ENCODE data around the gene ALX4. TPM values are rescaled to one million over a fixed set of nuclear protein-coding genes. Genes with fewer than 3 reads are reported as not detected.

The ALX4 gene
- total RNA-seq, 4 donors from 2014 or later: 0.10 to 0.11 TPM; not detected in 2

GRCh38 chr11:44333271-44334218, 23.6 kb upstream of the ALX4 start:
- WGBS, 2 donors: 86 to 90% methylated on average over 11 to 13 of the region's 14 CpGs
- H3K27me3 ChIP-seq: peaks cover 8% of the 10 kb centered on the region
- H3K36me3 ChIP-seq: no peaks in the 10 kb centered on the region

GRCh38 chr11:44332665-44333064, 22.7 kb upstream of the ALX4 start:
- DNase-seq: no peak
- Histone ChIP-seq H3K36me3 (no peaks in the 10 kb centered on the region), H3K4me1 (no peaks in the 10 kb centered on the region), H3K27me3 (peaks cover 8% of the 10 kb centered on the region), H3K27ac (no peak overlapping the region), H3K9me3 (no peaks in the 10 kb centered on the region), H3K4me3 (replicated peaks in 1 of 3) (no peak overlapping the region)
- 58 to 69% methylated on average over 6 of the region's 6 CpGs for WGBS, 2 donors
- TF ChIP-seq CTCF (IDR thresholded peaks at IDR 0.05) (no peak), POLR2A (IDR thresholded peaks at IDR 0.05) (no peak)
- intact Hi-C loops (cut with DNase I): no loop called here

More at GRCh38 chr11:44333271-44334218, 23.6 kb upstream of the ALX4 start:
- Histone ChIP-seq H3K4me3 (replicated peaks in 1 of 3) (no peak overlapping the region), H3K4me1 (no peaks in the 10 kb centered on the region), H3K9me3 (no peaks in the 10 kb centered on the region), H3K27ac (no peak overlapping the region)
- no peak for DNase-seq
- intact Hi-C loops (cut with DNase I): no loop called here
- TF ChIP-seq CTCF (IDR thresholded peaks at IDR 0.05): no peak
- TF ChIP-seq POLR2A (IDR thresholded peaks at IDR 0.05): no peak

- no peaks in the 10 kb centered on the region for H3K36me3 ChIP-seq
- TF ChIP-seq CTCF (IDR thresholded peaks at IDR 0.05): no peak
- no peak for TF ChIP-seq POLR2A (IDR thresholded peaks at IDR 0.05)
- H3K27me3 ChIP-seq: no peaks in the 10 kb centered on the region
- no peaks in the 10 kb centered on the region for H3K4me1 ChIP-seq
- no peaks in the 10 kb centered on the region for H3K9me3 ChIP-seq
- no peak for DNase-seq
- H3K27ac ChIP-seq: no peak overlapping the region
- 77 to 81% methylated on average over 8 of the region's 8 CpGs for WGBS, 2 donors
- H3K4me3 ChIP-seq (replicated peaks in 1 of 3): no peak overlapping the region
- intact Hi-C loops (cut with DNase I): no loop called here
Measured at GRCh38 chr11:44329472-44330230, 19.7 kb upstream of the ALX4 start.

GRCh38 chr11:44328138-44328660, 18.3 kb upstream of the ALX4 start:
- no peaks in the 10 kb centered on the region for H3K4me1 ChIP-seq
- no peak for DNase-seq
- no peaks in the 10 kb centered on the region for H3K27me3 ChIP-seq

More at GRCh38 chr11:44328138-44328660, 18.3 kb upstream of the ALX4 start:
- Histone ChIP-seq H3K9me3 (no peaks in the 10 kb centered on the region), H3K27ac (no peak overlapping the region), H3K36me3 (no peaks in the 10 kb centered on the region), H3K4me3 (replicated peaks in 1 of 3) (no peak overlapping the region)
- 42 to 53% methylated on average over 11 of the region's 11 CpGs for WGBS, 2 donors
- intact Hi-C loops (cut with DNase I): no loop called here
- no peak for TF ChIP-seq POLR2A (IDR thresholded peaks at IDR 0.05)
- no peak for TF ChIP-seq CTCF (IDR thresholded peaks at IDR 0.05)
